COLO668 (cell line): Measurements from ENCODE around the gene RAD23A.

ENCODE experiments used
- DNase-seq: peaks from one replicate; lab custom pipeline; 2025; ENCODE audit not compliant: unreplicated experiment; lab: John Stamatoyannopoulos, UW

RAD23A gene

DNA sequence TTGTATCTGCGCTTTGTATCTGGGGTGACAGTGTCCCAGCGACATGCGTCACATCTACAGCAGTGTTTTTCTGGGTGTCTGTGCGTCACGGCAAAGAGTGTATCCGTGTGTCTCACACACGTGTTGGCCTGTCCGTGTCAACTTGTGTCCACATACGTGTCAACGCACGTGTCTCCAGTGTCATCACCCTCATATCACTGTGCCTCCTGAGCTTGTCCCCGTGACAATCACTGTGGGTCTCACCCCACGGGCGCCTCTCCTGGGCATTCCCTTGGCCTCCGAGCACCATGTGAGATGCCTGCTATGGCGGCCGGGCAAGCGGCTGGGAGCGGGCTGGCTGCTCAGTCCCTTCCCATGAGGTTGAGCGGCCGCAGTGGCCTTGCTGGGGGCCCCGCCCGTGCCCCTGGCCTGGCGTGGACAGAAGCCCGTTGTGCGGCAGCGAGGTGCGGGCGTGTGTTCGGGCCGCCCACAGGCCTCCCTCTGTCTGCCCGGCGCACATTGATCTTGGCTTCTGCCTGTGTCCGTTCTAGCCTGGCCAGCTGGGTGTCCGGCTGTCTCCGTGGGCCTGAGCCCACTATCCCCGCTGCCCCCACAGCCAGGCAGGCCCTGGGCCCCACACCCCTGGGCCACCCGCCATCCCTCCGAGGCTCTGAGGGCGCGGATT, 56.0 kb downstream of the RAD23A start:
- no peak for DNase-seq

DNA sequence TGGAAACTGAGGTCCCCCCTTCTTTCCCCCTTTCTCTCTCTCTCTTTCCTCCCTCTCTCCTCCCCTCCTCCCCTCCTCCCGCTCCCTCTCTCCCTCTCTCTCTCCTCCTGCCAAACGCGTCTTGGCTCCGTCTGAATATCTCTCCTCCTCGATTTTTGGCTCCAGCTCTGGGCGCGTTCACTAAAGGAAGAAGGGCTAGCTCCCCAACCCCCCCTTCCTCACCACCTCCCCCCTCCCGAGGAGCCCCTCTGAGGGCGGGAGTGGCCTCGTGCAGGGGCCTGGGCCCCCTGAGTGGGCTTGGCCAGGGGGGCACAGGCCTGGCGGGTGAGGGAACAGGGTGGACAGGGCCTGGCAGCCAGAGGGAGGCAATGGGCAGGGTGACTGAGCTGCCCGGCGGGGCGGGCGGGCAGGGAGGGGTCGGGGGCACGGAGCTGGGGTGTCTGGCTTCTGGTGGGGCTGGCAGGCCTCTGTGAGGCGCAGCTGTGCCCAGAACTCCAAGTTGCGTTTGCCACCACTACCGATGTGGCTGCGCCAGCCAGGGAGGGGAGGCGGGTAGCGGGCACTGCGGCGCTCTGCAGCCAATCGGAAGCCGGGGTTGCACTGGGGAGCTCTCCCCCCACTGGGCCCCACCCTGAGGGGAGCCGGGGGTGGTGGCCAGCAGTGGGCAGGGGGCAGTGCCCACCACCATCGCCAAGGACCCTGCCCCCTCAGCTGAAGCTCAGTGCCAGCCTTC, 56.7 kb downstream of the RAD23A start:
- no peak for DNase-seq

DNA sequence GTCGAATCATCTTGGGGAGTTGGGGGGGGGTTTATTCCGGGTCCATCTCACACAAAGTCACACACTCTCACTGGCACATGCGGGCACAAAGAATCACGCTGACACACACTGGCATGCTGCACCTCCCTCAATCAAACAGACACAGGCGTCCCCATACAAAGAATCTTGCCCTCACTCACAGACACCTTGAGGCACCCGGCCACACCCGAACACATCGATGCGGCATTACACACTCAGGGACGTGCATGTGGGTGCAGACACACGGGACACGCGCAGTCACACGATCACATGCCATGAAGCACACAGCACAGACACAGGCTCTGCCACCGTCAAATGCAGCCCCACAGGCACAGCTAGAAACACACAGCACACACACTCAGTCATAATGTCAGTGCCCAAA, 57.4 kb downstream of the RAD23A start:
- DNase-seq = no peak
